Stimulated activated CD4-positive, alpha-beta T cell treated with anti-CD3 and anti-CD28 coated beads, Interleukin-4, amount 100 ng/mL, for 1 hour (primary cell): ENCODE measurements around the gene TMEM179.

Experiments used
- DNase-seq: peaks from one replicate; pipeline ENCODE4 v3.0.0-alpha.2; 2020

The TMEM179 gene

DNA sequence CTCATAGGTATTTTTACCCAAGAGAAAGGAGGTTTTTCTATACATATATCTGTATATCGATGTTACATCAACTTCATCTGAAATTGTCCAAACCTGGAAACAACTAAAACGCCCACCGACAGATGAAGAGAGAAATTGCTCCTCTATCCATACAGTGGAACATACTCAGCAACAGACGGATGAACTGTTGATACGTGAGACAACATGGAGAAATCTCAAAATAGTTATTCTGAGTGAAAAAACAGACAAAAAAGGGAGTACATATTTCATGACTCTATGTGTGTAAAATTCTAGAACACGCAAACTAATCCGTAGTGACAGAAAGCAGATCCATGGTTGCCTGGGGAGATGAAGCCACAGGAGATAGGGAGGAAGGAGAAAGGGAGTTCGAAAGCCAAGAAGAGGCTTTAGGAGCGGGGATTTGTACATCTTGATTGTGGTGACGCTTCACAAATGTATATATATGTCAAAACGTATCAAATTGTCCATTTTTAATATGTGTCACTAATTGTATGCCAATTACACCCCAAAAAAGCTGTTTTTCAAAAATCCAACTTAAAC, 62.6 kb downstream of the TMEM179 start:
- no peak for DNase-seq
